SK-N-DZ (cell line): ENCODE measurements around the gene VWA2.

ENCODE experiments used
- DNase-seq: peaks from one replicate; pipeline ENCODE4 v3.0.0-alpha.2; 2015; ENCODE audit warnings: low spot score

Gene VWA2

DNA sequence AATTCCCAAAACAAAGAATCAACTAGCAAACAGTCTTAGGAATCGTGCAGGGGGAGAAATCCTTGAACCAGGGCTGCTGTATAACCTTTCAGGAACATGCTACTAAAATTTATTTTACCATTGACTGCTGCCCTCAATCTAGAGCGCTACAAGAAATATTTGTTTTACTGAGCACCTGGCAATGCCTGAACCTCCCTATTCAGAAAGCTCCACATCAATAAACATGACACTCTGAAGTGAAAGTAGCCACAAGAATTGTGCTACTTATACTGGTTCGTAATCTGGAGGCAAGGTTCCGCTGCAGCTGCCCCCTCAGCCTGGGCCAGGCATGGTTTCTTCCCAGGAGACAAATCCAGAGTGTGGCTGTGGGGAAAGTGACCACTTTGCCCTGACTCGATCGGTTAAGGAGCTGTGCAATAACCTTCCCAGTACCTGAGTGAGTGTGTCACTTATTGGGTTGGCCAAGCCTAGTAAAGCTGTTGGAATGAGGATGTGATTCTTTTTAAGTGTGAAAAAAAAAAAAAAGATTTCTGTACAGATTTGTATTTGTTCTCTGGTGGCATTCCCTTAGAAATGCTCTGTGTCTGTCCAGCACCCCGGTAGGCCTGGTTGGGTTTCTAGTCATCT lies 7.7 kb downstream of the VWA2 start:
- DNase-seq: no peak

DNA sequence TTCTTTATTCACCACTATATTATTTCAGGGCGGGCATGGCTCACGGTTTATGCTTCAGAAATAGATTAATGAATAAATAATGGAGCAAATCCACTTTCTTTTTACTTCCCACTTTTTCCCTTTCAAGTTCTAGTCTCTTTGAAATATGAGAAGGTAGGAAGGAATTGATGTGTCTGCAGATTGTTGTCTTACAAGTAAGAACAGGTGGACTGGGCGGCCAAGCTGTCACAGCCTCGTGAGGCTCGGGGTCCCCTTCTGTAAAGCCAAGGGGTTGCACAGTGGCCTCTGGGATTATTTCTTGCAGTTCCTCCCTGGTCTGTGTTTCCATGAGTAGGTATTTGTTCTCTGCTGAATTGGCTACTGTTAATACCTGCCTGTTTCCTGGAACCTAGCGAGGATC lies 11.2 kb downstream of the VWA2 start:
- DNase-seq: no peak

DNA sequence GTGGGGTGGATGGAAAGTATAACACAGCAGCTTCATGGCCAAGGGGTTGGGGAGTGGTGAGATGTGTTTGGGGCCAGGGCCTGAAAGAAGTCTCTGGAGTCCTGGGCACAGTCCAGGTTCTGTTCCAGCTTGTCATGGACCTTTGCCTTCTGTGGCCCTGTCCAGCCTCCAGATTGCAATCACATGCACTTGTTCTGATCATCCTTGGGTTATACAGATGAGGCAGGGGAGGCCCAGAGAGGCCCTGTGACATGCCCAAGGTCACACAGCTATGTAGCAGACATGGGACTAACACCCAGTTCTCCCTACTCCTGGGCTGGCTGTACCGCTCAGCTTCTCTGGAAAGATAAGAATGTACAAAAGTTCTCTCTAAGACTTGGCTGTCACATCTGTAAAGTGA lies 11.7 kb downstream of the VWA2 start:
- no peak for DNase-seq

DNA sequence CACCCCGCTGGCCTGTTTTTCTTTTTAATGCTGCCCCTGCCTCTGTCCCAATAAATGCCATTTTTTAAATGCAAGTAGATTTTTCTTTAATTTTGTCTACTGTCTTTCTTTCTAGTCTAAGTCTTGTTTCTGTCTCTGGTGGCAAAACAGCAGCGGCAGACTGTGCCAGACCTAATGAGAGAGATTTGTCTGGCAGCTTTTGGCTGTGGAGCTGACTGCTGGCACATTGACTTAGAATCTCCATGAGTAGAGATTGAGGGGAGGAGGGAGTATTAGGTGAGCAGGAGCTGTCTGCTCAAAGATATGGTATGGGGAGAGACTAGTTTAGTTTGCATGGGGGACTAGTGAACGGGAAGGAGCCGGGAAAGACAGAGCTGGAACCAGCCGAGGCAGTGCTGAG lies 13.0 kb downstream of the VWA2 start:
- DNase-seq: no peak

DNA sequence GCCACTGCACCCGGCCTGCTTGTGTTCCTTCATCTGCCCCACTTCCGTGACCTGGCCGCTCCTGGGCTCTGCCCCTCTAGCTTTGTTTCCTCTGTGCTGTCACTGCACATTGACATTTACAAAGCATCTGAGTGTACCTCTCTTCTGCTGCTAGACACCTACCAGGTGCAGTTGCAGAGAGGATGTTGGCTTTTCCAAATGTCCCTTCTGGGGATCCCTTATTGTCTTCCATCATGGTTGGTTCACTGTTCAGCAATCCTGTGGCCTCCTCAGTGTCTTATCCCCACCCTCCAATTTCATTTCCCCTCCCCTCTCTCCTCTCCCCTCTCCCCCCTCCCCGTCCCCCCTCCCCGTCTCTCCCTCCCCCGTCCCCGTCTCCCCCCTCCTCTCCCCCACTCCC lies 13.8 kb downstream of the VWA2 start:
- DNase-seq: no peak

DNA sequence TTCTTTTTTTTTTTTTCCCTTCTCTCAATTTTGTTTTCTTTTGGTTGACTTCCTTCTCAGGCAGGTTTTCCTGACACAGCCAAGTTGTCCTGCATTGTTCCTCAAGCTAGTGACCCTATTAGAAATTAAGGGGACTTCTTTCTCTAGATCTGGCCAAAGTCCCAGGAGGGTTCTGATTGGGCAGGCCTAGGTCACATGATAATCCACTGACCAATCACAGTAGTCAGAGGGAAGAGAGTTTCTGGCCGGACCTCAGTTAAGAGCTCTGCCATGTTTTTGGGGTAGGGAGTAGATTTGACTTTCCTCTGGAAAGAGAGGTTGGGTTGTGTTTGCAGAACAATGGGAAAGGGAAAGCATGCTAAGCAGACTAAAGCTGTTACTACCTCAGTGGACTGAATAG lies 16.2 kb downstream of the VWA2 start:
- no peak for DNase-seq

DNA sequence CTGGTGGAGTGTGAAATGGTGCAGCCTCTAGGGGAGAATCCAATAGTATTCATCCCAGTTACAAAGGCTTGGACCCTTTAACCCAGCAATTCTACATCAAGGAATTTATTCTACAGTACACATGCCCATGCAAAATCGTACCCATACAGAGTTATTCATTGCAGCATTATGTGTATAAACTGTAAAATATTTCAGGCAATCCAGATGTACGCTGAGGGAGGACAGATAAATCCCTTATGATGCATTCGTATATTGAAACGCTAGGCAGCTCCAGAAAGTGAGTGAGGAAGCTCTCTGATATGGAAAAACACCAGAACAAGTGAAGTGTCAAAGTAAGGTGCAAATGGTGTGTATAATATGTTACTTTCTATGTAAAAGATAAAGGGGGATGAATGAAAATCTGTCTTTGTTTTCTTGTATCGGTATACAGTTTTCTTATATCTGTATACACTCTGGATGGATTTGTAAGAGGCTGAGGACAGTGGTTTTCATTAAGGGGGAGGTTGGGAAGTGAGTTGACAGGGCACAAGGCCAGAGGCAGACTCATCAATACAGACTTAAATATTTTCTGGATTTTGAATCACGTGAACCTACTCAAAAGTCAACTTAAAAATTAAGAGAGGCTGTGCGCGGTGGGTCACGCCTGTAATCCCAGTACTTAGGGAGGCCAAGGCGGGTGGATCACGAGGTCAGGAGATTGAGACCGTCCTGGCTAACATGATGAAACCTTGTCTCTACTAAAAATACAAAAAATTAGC lies 17.1 kb downstream of the VWA2 start:
- no peak for DNase-seq

DNA sequence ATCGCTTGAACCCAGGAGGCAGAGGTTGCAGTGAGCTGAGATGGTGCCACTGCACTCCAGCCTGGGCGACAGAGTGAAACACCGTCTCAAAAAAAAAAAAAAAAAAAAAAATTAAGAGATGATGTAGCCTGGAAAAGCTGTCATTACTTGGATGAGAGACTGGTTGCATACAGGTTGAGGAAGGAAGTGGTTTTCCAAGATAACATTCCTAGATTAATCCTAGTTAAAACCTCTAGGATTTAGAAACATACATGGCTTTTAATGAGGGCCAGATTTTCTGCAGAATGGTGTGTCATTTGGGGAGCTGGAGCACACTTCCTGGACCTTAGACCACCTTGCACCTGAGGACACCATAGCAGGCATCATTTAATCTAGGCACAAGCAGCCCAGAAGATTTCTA lies 17.8 kb downstream of the VWA2 start:
- no peak for DNase-seq

DNA sequence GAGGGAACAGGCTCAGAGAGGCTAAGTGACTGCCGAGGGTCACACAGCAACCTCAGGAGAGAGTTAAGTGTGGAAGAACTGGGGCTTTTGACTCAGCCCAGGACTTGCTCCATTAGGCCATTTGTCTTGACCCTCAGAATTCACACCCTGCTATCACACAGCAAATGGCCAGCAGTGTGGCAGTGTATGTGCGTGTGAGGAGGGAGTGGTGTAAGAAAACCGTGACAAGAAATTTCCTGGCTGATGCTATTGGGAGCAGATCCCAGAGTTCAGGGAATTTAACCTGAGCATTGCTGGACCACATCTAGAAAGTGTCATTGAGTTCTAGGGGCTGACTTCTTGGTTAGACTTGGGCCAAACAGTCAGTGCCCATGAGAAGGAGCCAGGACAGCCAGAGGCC lies 18.4 kb downstream of the VWA2 start:
- no peak for DNase-seq

DNA sequence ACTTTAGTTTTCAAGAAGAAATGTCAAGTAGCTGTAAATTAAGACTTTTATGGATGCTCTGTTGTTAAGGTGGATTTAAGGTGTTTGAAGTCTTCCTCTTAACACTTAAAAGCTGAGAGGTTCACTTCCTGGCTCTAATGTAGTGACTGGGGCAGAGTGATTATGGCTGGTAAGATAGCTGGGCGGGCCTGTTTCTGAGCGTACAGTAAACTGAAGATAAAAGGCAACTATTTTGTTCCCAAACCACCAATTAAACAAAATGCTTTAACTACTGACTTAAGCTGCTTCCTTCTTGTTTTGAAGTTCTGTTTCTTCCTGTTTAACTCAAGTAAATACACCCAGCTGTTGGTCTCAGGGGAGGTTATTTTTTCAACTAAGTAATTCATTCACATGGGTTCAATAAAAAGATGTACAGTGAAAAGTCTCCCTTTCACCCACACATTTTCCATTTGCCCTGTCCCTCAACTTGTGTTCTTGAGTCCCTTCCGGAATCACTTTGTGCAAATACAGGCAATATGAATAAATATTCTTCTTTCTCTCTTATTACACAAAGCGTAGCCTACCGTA lies 19.3 kb downstream of the VWA2 start:
- DNase-seq: no peak

DNA sequence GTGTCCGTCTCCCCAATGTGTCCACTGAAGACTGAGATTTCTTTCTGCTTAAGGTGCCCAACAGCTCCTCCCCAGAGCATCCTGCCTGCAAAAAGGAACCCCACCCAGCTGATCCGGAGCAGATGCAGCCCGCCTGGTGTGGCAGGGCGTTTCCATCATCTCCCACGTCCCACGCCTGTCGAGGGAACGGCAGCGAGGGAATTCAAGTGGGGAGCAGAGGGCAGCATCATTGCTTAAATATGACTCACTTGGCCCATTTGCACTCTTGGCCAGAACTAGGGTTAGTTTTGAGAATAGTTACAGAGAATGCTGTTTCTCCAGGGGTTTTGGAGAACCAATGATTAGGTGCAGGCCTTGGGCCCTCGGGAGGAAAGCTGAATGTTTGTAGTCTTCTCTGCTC lies 20.8 kb downstream of the VWA2 start:
- no peak for DNase-seq

DNA sequence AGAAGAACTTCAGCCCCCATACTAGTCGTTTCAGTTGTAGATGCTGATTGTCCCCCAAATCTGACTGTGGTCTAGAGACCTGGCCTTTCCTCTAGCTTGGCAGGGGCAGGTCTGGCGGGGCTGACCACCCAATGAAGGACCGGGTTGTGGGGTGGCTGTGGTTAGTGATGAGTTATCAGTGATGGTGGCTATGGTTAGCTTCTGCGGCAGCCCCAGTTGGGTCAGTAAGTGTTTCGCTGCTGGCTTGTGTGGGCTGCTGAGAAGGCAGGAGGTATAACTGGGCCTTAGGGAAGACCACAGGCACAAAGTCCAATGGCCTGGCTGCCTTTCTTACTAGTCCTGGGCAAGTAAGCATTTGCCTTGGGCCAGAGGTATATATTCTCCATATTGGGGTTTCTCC lies 21.3 kb downstream of the VWA2 start:
- no peak for DNase-seq

DNA sequence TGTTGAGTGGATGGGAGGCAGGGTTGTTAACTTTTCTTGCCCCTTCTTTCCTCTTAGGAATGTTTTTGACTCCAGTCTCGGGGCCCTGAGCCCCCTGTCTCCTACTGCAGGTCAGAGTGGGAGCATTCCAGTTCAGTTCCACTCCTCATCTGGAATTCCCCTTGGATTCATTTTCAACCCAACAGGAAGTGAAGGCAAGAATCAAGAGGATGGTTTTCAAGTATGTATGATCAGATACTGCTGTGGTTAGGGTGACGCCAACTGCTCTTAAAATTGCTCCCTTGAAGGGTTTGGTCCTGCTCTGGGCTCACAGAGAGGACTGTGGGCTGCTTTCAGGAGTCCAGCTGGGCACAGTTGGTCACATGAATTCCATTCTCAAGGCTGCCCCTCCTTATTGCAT lies 22.0 kb downstream of the VWA2 start:
- no peak for DNase-seq

DNA sequence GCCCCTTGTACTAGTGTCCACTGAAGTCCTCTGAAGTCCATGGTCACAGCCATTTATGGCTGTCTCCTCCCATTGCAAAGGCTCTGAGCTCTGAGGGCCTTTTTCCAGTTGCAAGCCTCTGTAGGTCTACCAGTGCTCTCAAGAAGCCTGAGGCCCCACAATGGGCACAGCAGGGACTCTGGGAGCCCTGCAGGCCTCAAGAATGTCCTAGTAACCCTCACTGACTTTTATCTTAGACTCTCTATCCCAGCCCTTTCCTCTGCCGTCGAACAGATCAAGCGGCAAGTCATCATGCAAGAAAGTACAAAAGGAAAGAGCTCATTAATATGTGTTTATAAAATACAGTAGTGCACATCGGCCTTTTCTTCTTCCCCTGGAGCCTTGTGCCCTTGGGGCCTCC lies 23.4 kb downstream of the VWA2 start:
- DNase-seq: no peak

DNA sequence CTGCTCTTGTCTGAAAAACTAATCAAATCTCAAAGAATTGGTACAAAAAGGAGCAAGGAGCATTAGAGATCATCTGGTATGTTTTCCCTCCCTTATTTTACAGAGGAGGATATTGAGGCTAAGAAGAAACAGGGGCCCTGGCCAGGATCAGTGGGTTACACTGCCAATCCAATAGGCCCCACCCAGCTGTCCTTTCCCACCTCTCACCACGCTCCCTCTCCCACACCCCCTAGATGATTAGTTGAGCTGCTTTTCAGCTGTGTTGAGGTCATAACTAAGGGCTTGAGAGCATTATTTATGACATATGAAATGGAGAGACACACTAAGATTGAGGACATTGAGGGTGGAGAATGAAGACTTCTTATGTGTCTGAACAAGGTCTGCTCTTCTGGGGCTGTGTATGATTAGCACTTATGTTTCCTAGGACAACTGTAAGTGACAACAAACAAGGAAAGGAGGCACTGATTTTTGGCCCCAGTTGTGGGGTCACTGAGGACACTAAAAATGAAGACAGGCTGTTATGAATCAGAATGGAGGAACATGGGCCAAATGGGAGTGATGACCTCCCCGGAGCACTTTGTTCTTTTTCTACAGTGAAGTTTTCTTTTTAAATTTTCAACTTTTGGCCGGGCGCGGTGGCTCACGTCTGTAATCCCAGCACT lies 26.5 kb downstream of the VWA2 start:
- DNase-seq: no peak

DNA sequence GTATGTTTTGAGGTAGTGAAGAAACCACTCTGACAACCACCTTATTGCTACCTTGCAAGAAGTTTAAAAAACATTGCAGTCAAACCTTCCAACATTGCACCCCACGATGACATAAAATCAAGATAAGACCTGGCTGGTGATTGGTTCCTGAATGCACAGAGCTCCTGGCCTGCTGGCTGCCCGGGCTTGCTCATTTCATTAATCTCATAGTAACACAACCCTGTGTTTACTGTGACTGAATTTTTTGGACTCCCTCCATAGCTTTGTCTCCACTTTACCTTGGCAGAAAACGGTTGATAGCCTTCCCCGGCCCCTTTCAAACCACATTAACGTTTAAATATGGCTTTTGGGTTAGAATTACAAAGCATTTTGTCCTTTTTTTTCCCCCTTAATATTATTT lies 27.5 kb downstream of the VWA2 start:
- DNase-seq: no peak

DNA sequence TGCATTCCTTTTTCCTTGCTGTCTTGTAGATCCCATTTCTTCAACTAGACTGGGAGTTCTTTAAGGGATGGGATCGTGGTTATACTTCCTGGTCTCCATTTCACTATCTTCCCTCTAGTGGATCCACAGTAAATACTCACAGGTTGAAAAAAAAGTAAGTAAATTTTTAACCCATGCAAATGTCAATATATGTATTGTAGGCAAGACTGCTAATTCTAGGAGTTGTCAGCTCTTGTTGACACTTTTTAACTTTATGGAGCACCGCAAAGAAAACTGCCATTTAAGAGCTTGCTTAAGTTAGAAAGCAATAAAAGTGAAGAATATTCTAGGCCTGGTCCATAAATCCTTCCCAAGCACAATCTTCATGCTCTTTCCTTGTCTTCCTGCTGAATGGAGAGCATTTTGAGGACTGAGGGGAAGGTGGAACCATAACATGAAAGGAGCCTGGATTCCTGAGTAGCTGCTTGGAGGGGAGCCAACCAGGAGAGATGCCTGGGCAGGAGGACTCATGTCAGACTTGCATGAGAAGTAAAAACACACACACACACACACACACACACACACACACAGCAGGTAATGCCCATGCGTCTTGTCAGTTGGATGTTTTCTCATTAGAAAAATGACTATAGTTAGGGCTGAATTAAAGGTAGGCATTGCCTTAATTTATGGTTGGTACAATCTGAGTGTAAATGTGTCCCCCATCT lies 32.2 kb downstream of the VWA2 start:
- DNase-seq: no peak

DNA sequence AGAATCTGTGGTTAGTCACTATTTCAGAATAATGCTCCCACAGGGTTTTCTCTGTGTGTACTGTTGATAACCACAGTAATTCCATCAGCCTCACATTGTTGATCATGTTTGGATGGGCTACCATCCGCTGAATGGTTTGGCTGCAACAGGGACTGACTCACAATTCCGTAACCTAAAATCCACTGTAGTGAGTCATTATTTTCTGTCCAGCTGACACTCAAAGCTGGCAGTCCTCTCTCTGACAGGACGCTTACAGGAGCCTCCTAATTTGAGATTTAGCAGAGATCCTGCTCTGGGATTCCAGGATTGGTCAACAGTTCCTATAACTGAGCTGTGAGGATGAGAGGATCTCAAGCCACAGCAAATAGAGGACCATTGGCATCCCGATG lies 32.7 kb downstream of the VWA2 start:
- DNase-seq: no peak

DNA sequence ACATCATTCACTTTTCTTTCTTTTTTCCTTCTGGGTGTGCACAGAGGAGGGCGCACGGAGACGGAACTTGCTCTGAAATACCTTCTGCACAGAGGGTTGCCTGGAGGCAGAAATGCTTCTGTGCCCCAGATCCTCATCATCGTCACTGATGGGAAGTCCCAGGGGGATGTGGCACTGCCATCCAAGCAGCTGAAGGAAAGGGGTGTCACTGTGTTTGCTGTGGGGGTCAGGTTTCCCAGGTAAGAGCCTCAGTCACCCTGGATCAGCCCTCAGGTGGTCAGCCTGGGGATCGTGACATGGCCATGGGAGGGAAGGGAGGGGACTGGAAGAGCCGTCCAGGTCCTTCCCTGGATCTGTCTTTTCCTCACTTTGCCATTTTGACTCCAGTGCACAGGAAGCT lies 33.6 kb downstream of the VWA2 start:
- no peak for DNase-seq

DNA sequence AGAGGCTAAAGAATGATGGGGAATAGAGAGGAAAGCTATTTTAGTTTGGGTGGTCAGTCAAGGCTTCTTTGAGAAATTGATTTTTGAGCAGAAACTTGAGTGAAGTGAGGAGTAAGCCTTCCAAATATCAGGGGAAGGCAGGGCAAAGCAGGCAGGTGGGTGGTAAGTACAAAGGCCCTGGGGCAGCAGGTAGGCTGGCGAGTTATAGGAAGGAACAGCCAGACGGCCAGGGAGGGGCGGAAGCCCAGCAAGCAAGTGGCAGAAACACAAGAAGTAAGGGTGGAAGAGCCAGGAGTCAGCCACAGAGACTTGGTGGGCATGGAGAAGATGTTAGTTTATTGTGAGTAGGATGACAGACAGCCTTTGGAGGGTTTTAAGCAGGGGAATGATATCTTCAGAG lies 34.9 kb downstream of the VWA2 start:
- DNase-seq: no peak

DNA sequence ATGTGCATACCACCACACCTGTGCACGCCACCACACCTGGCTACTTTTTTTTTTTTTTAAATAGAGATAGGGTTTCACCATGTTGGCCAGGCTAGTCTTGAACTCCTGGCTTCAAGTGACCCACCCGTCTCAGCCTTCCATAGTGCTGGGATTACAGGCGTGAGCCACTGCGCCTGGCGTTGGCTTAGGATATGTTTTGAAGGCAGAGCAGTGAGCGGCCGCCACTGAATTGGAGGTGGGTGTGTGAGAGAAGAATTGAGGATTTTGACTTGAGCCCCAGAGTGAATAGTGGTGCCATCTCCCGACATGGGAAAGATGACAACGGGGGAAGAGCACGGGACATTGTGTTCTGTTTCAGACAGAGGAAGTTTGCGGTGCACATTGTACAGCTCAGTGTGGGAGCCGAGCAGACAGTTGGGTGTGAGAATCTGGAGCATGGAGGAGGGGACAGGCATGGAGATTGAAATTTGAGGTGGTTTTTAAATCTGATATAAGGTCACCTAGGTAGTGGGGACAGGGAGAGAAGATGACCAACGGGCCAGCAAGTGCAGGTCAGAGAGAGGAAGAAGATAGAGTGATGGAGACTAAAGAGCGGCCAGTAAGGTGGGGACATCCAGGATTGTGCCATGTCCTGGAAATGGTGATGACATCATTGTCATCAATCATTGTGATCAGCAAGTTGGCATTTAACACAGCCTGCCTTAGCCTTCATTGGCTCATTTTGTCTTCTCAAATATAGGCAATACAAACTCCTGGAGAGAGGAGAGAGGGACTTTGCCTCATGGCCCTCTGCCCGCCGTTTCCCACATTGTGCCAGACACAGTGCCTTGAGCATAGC lies 35.8 kb downstream of the VWA2 start:
- DNase-seq: no peak
